Measurements from ENCODE around the gene UST.

DNA sequence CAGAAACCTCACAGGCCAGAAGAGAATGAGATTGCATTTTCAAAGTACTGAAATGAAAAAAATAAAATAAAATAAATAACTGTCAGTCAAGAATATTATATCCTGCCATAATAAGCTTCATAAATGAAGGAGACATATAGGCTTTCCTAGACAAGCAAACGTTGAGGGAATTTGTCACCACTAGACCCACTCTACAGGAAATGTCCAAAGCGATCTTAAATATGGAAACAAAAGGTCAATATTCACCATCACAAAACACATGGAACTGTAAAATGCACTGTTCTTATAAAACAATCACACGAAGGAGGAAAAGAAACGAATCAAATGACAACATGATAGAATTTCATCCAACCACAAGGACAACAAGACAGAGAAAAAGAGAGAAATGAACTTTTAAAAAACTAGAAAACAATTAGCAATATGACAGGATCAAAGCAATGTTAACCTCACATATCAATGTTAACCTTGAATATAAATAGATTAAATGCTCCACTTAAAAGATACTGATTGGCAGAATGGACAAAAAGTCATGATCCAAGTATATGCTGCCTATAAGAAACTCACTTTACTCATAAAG, 352.0 kb downstream of the UST start:
- TF ChIP-seq, protein P1, sequence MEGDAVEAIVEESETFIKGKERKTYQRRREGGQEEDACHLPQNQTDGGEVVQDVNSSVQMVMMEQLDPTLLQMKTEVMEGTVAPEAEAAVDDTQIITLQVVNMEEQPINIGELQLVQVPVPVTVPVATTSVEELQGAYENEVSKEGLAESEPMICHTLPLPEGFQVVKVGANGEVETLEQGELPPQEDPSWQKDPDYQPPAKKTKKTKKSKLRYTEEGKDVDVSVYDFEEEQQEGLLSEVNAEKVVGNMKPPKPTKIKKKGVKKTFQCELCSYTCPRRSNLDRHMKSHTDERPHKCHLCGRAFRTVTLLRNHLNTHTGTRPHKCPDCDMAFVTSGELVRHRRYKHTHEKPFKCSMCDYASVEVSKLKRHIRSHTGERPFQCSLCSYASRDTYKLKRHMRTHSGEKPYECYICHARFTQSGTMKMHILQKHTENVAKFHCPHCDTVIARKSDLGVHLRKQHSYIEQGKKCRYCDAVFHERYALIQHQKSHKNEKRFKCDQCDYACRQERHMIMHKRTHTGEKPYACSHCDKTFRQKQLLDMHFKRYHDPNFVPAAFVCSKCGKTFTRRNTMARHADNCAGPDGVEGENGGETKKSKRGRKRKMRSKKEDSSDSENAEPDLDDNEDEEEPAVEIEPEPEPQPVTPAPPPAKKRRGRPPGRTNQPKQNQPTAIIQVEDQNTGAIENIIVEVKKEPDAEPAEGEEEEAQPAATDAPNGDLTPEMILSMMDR (conservative IDR thresholded peaks at IDR 0.05; ENCODE audit: low read length) = no peak
- no peak for TF ChIP-seq EZH2phosphoT487 (IDR thresholded peaks at IDR 0.05; ENCODE audit: borderline replicate concordance, low read depth, low read length)

Data from OCI-LY7 (cell line).